ENCODE results near the gene IFI27L1. TPM values are rescaled to one million over a fixed set of nuclear protein-coding genes. Genes with fewer than 3 reads are reported as not detected.

IFI27L1 gene
- total RNA-seq, 1 donor from 2014 or later, result 18.1 TPM

DNA sequence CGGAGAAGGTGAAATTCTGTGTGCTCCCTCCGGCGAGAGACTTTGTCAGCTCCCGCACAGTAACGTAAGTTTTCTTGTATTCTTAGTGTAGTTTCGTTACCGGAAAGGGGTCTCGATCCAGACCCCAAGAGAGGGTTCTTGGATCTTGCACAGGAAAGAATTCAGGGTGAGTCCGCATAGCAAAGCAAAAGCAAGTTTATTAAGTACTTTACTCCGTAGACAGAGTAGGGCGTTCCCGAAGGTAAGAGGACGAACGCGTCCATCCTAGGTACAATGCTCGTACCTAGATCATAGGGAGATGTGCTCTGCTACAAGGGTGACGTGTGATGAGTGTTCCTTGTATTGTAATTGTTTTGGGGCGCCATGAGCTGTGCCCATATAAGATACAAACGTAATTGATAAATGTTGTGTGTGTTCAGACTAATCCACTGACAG lies 293 bp downstream of the IFI27L1 start:
- ATAC-seq, result peak; percentile 59

DNA sequence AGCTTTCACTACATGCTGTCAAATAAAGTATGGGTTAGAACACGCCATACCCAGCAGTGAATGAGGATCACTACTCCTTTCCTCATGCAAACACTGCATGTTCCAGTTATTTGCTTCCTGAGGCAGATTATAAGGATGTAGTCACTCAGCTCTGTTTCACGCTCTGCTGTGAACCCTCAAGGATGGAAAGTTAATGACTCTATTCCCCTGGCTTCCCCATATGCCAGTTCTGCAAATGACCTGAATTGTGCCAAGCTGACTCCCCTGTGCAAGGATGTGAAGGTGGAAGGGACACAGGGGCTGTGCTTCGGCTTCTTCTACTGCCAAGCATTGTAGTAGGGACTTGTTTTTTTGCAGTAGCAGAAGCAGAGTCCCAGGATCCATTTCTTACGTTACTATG lies 6.8 kb downstream of the IFI27L1 start:
- no peak for ATAC-seq

DNA sequence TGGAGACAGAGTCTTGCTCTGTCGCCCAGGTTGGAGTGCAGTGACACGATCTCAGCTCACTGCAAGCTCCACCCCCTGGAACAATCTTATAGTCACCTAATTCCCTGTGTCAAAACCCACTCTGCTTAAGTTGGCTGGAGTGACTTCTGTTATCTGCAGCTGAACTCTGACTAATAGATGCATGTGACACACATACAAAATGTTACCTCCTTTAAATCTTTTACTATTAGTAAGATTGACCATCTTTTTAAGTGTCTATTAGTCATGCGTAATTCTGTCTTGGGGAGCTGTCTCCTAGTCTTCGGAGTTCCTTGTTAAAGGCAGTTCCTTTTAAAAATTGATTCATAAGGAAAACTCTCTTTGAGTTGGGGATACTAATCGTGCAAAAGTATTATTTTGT lies 7.4 kb downstream of the IFI27L1 start:
- no peak for ATAC-seq

DNA sequence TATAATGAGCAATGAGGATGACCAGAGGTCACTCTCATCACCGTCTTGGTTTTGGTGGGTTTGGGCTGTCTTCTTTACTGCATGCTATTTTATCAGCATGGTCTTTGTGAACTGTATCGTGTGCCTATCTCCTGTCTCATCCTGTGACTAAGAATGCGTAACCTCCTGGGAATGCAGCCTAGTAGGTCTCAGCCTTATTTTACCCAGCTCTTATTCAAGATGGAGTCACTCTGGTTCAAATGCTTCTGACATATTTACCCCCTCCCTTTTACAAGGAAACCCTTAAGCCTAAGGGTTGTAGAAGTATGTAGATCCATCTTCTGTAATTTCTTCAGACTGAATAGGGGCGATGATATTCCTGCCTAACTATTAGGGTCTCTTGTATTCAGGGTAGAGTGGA lies 8.4 kb downstream of the IFI27L1 start:
- ATAC-seq, result no peak

DNA sequence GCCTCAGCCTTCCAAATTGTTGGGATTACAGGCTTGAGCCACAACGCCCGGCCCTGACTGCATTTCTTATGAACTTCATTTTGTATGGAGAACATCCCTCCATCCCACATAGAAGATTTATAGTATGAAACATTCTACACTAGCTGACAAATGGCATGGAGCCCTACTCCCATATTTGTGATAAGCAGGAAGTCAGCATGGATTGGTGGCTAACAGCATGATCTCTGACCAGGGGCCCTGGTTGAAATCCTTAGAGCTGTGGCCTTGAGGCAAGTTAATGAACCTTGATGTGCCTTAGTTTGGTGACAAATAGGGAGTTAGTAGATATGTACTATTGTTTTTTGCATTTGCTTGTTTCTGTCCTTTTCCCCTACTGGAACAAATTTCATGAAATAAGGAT lies 12.3 kb downstream of the IFI27L1 start:
- ATAC-seq, result no peak

DNA sequence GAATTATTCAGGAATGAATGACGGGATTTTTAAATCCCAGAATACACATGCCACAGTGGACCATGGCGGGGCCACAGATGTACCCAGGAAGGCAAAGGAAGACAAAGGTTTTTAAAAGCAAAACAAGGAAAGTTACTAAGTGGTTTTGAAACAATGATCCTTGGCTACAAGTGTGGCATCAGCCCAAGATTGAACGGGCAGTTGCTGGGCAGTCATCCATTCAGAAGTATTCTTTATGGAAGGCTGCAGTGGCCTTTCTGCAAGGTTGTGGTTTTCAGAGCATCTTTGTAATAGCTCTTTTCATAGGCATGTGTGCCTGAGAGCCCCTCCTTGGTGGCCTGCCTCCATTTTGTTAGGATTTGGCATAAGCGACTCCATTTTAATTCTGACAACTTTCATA lies 16.0 kb downstream of the IFI27L1 start:
- ATAC-seq, result no peak

DNA sequence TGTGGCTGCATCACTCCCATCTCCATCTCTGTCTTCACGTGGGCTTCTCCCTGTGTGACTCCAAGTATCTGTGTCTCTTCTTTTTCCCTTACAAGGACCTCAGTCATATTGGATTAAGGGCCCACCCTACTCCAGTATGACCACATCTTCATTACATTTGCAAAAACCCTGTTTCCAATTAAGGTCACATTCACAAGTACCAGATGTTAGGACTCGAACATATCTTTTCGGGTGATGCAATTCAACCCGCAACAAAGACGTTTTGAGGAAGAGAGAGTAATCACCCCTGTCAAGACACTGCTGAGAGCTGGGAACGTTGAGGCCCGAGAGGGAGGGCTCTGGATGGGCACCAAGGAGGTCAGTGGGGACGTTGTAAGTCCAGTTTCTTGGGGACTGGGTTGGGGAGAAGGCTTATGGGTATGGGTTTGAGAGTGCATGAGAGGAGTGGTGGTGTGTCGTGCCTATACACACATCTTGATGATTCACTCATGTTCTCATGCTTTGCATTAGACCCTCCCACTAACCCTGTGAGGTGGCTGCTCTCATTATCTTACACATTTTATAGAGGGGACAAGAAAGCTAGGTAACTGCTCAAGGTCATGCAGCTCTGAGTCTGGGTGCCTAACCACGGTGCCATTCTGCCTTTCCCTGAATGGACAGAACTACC lies 17.3 kb downstream of the IFI27L1 start:
- no peak for ATAC-seq

DNA sequence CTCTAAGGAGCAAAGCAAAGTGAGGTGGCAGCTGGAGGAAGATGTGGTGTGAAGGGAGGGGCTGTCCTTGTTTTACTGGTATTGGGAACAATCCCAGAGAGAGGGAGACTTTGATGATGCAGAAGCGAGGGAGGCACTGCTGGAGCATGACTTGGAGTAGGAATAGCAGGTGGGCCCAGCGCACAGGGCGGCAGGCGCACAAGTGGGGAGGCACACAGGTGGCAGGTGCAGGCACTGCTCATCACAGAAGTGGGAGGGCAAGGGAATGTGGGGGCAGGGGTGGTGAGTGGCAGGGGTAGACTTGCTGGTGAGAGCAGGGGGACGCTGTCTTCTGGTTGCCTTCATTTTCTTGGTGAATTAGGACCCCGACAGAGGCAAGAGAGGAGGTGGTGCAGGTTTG lies 17.9 kb downstream of the IFI27L1 start:
- no peak for ATAC-seq

DNA sequence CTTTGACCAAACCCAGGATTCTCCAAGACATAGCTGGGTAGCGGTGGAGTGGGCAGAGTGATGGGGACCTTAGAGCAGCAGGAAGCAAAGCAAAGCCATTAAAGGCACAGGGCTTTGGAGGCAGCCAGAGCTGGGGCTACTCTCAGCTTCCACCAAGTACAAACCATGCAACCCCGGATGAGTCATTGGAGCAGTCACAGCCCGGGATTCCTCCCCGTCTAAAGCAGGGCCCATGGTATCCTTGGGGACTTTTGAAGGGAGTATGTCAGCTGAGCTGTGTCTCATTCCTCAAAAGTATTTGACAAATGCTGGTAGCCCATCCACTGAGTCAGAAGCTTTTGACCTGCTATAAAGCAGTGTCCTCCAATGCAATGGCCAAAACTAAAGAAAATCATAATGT lies 19.7 kb downstream of the IFI27L1 start:
- ATAC-seq, result no peak

DNA sequence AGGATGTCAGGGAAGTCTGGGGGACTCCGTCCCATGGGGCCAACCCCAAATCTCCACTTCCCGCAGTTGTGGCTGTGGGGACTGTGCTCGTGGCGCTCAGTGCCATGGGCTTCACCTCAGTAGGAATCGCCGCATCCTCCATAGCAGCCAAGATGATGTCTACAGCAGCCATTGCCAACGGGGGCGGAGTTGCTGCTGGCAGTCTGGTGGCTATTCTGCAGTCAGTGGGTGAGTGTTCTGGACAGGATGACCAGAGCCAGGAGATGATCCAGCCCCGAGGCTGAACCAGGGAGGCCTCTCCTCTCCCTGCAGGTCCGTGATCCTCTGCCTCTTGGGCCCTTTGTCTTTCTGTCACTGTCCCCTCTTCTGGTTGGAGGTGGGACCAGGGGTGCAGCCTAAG lies 20.6 kb downstream of the IFI27L1 start:
- no peak for ATAC-seq

DNA sequence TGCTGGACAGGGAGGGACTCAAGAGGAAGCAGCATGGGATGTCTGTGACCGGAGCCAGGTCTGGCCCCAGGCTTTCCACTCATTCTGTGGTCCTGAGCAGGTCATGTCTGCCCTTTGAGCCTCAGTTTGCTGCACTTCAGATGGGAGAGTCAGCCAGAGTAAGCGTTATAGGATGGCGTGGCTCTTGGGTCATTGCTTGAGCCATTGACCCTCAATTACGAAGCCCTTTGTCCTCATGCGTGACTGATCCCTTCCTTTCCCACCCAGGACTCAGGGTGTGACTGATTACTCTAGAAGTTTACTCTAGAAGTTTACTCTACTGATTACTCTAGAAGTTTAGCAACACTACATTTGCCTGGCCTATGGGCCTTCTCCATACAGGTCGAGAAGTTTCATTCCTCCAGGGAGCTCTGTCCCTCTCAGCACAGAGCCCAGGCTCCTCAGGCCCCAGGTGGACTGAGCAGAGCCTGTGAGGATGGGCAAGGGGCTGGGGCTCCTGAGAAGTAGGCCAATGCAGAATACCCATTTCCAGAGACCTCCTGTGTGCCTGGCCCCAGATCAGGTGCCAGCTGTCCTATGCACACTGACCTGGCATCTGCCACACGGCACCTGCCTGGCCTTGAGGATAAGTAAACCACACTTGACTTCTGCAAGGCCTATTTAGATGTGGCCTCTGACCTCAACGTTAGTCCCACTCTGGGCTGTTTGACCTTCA lies 21.8 kb downstream of the IFI27L1 start:
- no peak for ATAC-seq

DNA sequence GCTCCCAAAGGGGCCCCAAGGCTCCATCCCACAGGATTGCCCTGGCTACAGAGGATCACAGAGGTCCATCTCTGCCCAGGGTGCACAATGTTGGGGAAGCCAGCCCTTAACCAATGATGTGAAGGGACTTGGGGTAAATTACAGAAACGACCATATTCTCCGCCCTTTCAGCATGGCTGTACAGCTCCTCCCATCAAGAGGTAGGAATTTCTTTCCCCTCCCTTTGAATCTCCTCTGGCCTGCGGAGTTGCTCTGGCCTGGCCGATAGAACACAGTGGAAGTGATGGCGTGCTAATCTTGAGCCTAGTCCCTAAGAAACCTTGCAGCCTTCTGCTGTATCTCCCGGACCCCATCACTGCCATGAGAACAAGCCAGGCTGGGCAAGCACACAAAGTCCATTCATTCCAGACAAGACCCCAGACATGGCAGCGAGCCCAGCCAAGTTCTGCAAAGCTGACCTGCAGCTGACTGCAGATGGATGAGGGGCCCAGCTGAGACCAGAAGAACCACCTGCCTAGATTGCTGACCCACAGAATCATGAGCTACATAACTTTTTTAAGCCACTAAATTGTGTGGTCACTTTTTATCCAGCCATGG lies 22.5 kb downstream of the IFI27L1 start:
- no peak for ATAC-seq

DNA sequence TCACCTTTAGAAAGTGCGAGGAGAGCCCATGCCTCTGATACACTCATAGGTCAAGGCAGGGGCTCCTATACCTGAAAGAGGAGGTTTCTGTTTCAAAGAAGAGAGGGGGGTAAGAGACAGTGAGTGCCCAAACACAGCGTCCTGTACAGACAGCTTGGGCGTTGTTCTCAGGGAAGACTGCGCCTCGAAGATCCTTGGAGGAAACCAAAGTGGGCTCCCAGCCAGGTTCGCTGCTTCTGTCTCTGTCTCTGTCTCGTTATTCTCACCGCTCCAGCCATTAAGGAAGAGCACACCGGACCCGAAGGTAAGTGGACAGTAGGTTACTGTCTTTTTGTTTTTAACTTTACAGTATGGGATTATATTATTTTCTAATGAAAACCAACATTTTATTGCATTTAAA lies 23.6 kb downstream of the IFI27L1 start:
- no peak for ATAC-seq

DNA sequence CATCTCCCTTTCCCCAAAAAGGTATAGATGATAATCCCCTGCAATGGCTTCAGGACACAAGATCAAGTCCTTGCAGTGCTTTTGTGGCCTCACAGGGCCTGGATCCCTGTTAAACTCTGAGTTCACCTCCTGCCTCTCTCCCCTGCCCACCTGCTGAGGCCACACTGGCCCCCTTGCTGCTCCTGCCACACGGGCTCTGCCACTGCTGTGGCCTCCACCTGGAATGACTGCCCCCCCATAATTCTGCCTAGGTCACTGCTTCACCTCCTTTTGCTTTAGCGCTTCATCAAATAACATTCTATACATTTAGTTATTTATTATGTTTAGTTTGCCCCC lies 28.8 kb downstream of the IFI27L1 start:
- ATAC-seq, result no peak

DNA sequence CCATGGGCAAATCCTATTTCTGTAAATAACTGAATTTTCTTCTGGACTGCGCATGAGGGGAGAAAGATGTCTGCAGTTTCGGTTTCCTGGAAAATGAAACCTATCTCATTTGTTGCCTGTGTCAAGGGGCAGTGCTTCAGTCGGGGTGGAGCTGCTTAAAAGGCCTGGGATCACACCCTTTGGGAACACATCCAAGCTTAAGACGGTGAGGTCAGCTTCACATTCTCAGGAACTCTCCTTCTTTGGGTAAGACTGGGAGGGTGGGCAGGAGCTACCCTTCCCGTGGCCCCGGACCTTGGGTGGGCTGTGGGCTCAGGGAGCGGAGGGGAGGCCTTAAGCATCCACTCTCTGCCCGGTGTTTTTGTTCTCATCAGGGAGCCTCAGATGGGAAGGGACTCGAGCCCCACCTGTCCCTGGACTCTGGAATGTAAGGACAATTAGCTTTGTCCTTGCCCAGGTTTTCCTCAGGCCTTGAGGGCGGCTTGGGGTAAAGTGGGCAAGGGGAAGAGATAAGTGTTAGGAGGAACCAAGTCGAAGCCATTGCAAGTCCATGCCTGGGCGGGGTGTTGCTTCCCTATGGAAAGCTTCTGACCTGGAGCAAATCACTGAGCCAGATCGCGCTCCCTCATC lies 29.6 kb downstream of the IFI27L1 start, which contains the start of gene IFI27:
IFI27 (plus strand) TSS at position 185 of the 630 bp plus-strand sequence.
- ATAC-seq, result peak; percentile 73

DNA sequence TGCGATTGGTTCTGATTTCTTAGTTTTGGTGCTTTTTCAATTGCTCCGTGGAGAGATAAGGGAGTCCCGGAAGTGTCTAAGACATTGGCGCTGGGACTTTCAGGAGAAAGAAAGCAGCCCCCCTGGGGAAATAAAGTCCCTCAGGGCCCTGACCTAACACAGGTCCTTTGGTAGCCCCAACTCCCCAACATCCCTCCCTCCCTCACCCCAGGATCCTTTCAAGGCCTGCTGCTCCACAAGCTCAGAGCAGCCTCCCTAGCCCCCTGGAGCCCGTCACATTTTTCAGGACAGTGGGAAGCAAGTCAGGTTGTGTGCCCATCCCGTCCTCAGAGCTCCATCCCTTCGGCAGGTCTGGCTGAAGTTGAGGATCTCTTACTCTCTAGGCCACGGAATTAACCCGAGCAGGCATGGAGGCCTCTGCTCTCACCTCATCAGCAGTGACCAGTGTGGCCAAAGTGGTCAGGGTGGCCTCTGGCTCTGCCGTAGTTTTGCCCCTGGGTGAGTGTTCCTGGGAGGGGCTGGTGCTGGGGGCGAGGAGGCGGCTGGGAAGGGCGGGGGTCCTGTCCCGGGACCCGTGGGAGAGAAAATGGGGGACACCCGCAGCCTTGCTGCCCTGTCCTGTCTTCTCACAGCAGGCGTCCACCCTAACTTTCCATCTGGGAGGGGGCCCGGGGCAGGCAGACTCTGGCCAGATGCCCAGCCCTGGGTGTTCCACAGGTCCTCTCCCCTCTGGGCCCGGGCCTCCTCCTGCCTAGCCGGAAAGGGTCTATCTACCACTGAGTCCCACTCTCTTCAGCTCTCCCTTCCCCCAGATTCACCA lies 30.4 kb downstream of the IFI27L1 start:
- ATAC-seq, result no peak

DNA sequence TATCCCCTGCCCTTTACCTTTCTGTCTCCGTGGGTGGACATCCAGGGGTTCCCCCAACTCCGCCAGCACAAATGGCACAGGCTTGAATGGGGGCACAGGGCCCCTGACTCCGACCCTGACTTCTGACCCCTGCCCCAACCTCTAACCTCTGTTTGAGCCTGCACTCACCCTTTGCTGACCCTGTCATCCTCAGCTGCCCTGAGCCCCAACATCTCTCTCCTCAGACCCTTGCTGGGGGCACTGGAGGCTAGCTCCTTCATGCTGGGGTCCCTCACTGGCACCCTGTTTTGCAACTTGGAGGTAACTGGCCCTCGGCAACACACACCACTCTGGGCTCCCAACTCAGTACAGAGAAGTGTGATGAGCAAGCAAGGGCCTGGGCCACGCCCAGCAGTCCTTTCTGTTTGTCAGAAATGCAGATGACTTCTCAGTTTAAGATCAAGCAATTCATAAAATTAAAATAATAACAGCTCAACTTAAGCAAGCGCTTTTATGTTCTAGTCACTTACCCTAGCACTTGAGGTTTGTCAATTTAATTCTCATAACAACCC lies 31.5 kb downstream of the IFI27L1 start:
- peak; percentile 47 for ATAC-seq

DNA sequence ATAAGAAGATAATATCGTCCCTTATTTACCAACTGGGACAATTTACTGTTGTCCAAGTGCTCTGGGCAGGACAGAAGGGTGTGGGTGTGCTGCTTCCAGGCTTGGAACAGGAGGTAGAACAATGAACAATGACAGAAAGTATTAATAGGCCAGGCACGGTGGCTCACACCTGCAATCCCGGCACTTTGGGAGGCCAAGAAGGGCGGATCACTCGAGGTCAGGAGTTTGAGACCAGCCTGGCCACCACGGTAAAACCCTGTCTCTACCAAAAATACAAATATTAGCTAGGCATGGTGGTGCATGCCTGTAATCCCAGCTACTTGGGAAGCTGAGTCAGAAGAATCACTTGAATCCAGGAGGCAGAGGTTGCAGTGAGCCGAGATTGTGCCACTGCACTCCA lies 32.0 kb downstream of the IFI27L1 start:
- no peak for ATAC-seq

DNA sequence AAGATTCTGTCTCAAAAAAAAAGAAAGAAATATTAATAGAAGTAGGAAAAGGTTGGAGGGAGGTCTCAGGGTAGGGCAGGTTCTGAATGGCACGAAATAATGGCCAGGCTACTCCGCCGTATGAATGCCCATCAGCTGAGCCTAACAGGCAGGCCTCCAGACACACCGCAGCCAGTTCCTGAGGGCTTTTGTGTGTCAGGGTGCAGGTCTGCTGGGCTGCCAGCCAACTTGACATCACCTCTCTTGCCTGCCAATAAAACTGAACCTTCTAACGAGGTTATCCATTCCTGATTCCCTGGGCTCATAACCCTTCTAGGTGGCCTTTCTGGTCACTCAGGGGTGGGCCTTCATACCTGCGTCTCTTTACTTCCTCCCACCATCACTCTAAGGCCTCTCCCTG lies 32.4 kb downstream of the IFI27L1 start:
- ATAC-seq, result no peak

DNA sequence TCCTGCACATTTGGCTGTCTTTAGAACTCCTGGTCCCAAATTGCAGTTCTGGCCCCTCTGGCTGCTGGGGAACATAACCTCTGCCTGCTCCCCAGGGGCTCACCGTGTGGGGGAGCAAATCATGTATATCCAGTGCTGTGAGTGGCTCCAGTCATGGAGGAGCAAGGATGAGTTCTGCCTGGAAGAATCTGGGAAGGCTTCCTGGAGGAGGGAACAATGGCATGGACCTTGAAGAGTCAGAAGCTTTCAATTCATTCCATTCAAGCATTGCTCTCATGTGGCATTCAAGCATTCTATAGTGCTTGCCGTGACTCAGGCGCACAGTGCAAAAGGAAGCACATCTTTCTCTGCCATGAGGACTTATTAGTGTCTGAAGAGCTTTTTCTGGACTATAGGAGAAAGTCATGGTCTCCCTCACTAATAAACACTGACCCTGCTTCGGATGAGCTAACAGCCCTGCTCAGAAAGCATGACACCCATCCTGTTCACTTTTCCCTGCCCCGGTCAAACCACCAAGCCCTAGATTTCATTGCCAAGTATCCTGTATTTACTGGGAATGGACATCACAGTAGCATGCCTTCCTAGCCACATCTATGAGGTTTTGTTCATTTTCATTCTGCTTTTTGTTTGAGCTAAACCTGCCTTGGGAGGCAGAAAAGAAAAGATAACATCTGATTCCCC lies 32.9 kb downstream of the IFI27L1 start:
- no peak for ATAC-seq

DNA sequence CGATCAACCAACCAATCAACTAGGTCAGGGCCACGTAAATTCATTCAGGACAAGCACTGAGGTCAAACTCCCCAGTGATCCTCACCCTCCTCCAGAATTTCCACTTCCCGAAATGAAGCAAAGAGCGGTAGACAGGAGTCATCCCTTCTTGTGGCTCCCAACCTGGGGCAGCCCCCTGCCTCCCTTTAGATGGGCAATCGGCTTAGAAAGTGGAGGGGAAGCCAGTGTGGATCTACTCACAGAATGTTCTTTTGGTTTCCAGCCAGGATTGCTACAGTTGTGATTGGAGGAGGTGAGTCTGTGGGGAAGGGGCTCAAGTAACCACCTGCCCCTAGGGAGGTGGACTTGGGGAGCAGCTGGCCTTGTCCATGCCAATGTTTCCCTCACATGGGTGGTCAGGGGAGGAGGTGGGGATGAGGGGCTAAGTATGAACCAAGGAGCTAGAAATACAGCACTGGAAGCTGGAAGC lies 33.5 kb downstream of the IFI27L1 start:
- ATAC-seq, result no peak
